Common myeloid progenitor, CD34-positive (primary cell): ENCODE results near the gene MYO3B.

Source experiments
- CTCF ChIA-PET: fragments of 350-600 bp; sonication (Branson Sonifier 250); formaldehyde crosslinking; loops from one replicate; lab custom pipeline; 2021; ENCODE audit warnings: antibody characterized with exemption; lab: Charles Lee
- POLR2A ChIA-PET: fragments of 350-600 bp; sonication (Branson Sonifier 250); formaldehyde crosslinking; loops from one replicate; lab custom pipeline; 2021; ENCODE audit warnings: antibody characterized with exemption; lab: Charles Lee
- DNase-seq, 3 donors: peaks; one replicate each; pipeline versions ENCODE4 v3.0.0 to v3.0.0-alpha.2; 2013
- H3K27ac ChIP-seq, 2 experiments: 1 replicate in 1 of 2; 2 replicates in 1 of 2; pipeline ENCODE4 v1.7.0; 2013; ENCODE audit warnings: inconsistent platforms in 2 of 2, low read length in 2 of 2, mild to moderate bottlenecking in 2 of 2, low read depth in 1 of 2, moderate library complexity in 1 of 2; ENCODE audit not compliant: severe bottlenecking in 2 of 2, insufficient read depth in 1 of 2, poor library complexity in 1 of 2
- H3K27me3 ChIP-seq, 5 experiments: replicated peaks in 2 of 5; 1 replicate in 3 of 5; 2 replicates in 2 of 5; pipeline versions ENCODE4 v1.6.1 to v1.7.0; 2013; ENCODE audit warnings: low read length in 4 of 5, mild to moderate bottlenecking in 2 of 5, moderate library complexity in 2 of 5, inconsistent platforms in 1 of 5; ENCODE audit not compliant: insufficient read depth in 5 of 5, control insufficient read depth in 4 of 5
- H3K36me3 ChIP-seq, 4 experiments: 1 replicate in 2 of 4; 2 replicates in 2 of 4; pipeline versions ENCODE4 v1.6.1 to v1.7.0; 2013; ENCODE audit warnings: low read length in 3 of 4, control low read depth in 1 of 4, mild to moderate bottlenecking in 1 of 4; ENCODE audit not compliant: control insufficient read depth in 4 of 4, insufficient read depth in 4 of 4
- H3K4me1 ChIP-seq, 4 experiments: 1 replicate in 3 of 4; 2 replicates in 1 of 4; pipeline versions ENCODE4 v1.6.1 to v1.7.1; 2013; ENCODE audit warnings: low read length in 3 of 4, mild to moderate bottlenecking in 3 of 4, control low read depth in 1 of 4, inconsistent platforms in 1 of 4, moderate library complexity in 1 of 4; ENCODE audit not compliant: control insufficient read depth in 4 of 4, insufficient read depth in 4 of 4; ENCODE audit errors: control extremely low read depth in 1 of 4
- H3K4me3 ChIP-seq, 7 experiments: 1 replicate in 4 of 7; 2 replicates in 3 of 7; pipeline versions ENCODE4 v1.5.1 to v1.7.0; 2013; ENCODE audit warnings: mild to moderate bottlenecking in 7 of 7, low read length in 6 of 7, moderate library complexity in 6 of 7, inconsistent platforms in 2 of 7, low read depth in 2 of 7, control low read depth in 1 of 7; ENCODE audit not compliant: insufficient read depth in 4 of 7, control insufficient read depth in 1 of 7; ENCODE audit errors: extremely low read depth in 1 of 7
- H3K9me3 ChIP-seq, 5 experiments: 1 replicate in 4 of 5; 2 replicates in 1 of 5; pipeline versions ENCODE4 v1.6.1 to v1.7.1; 2013; ENCODE audit warnings: low read length in 4 of 5, mild to moderate bottlenecking in 2 of 5, inconsistent platforms in 1 of 5, low read depth in 1 of 5, moderate library complexity in 1 of 5; ENCODE audit not compliant: control insufficient read depth in 4 of 5, insufficient read depth in 2 of 5; ENCODE audit errors: control extremely low read depth in 1 of 5
- WGBS: methylation state at CpG from one replicate; pipeline ENCODE4 v1.1.5; 2013; ENCODE audit not compliant: insufficient coverage; 5-methylcytosine and 5-hydroxymethylcytosine counted together

MYO3B gene

DNA sequence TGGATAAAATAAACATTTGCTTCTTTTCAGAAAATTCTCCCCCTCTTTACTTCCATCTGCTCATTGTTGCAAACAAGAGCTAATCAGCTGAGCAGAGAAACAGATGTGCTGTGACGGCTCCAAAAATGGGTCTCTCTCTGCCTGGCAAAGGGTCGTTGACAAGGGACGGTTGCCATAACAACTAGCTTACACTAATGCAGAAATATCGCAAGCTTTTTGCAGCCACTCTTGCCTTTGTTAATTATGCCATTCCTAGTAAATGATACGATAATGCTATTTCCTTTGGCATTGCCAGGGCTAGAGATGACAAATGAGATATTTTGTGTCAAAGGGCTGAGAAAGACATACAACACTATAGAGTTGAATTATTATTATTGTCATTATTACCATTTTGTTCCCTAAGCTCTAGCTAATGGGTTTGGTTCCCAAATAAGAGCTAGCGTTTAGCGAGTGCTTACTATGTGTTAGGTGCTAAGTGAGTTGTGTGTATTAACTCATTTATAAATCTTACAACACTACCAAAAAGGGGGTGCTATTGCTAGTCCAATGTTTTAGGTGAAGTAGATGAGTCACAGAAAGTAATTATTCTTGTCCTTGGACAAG is 46.8 kb downstream of the MYO3B start:
- Histone ChIP-seq H3K4me3 (no peak overlapping the region), H3K27me3 (no peaks in the 10 kb centered on the region), H3K4me1 (no peaks in the 10 kb centered on the region), H3K27ac (no peak overlapping the region), H3K9me3 (no peaks in the 10 kb centered on the region), H3K36me3 (no peaks in the 10 kb centered on the region)
- ChIA-PET POLR2A (no interaction called here), CTCF (interaction anchor here (1.2 to 1.9 kb wide), 2 partner anchors 12 to 15 kb away, joined by 5 to 6 read pairs; no protein-coding TSS in a partner anchor)
- WGBS, result 93% methylated on average over 6 of the region's 7 CpGs
- peak in 1 of 3 donors; percentile 23 for DNase-seq

GRCh38 chr2:170226216-170226615 is 48.3 kb downstream of the MYO3B start:
- Histone ChIP-seq H3K36me3 (no peaks in the 10 kb centered on the region), H3K27me3 (no peaks in the 10 kb centered on the region), H3K9me3 (no peaks in the 10 kb centered on the region), H3K4me1 (no peaks in the 10 kb centered on the region), H3K4me3 (no peak overlapping the region), H3K27ac (no peak overlapping the region)
- ChIA-PET POLR2A (no interaction called here), CTCF (no interaction called here)
- no peak for DNase-seq
- WGBS, result 100% methylated on average over 3 of the region's 4 CpGs

GRCh38 chr2:170227507-170227947 is 49.6 kb downstream of the MYO3B start:
- no CpG with 5 or more reads among the region's 4 CpGs for WGBS
- no peaks in the 10 kb centered on the region for H3K27me3 ChIP-seq
- no peaks in the 10 kb centered on the region for H3K9me3 ChIP-seq

DNA sequence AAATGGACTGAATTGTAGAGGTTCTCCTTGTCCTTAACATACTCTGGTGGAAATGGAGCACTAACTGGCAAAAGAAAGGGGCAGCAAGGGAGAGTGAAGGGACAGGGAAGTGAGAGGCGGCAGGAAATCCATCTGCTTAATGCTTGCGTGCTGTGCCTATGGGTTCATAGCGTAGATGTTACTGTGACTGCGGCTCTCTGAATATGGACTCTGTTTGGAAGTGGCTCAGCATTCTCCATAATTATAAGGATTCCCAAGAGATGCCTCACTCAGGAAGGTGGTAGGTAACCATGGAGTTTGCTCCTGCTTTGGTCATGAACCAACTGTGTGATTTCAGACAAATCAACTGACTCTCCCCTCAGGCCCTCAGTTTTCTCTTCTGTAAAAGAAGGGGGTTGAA is 50.0 kb downstream of the MYO3B start:
- ChIA-PET CTCF (interaction anchor here (0.7 kb wide), 1 partner anchor 8 kb away, joined by 5 read pairs; no protein-coding TSS in a partner anchor), POLR2A (no interaction called here)
- Histone ChIP-seq H3K9me3 (no peaks in the 10 kb centered on the region), H3K27me3 (no peaks in the 10 kb centered on the region), H3K27ac (no peak overlapping the region), H3K36me3 (no peaks in the 10 kb centered on the region), H3K4me1 (no peaks in the 10 kb centered on the region), H3K4me3 (no peak overlapping the region)
- 75% methylated on average over 4 of the region's 4 CpGs for WGBS
- no peak for DNase-seq

More at GRCh38 chr2:170227507-170227947, 49.6 kb downstream of the MYO3B start:
- H3K36me3 ChIP-seq, result no peaks in the 10 kb centered on the region
- no peak overlapping the region for H3K4me3 ChIP-seq
- CTCF ChIA-PET, result interaction anchor here (0.6 to 0.7 kb wide), 2 partner anchors 9 to 174 kb away, joined by 3 to 5 read pairs; no protein-coding TSS in a partner anchor
- H3K4me1 ChIP-seq, result no peaks in the 10 kb centered on the region
- POLR2A ChIA-PET, result no interaction called here
- no peak for DNase-seq
- H3K27ac ChIP-seq, result no peak overlapping the region

DNA sequence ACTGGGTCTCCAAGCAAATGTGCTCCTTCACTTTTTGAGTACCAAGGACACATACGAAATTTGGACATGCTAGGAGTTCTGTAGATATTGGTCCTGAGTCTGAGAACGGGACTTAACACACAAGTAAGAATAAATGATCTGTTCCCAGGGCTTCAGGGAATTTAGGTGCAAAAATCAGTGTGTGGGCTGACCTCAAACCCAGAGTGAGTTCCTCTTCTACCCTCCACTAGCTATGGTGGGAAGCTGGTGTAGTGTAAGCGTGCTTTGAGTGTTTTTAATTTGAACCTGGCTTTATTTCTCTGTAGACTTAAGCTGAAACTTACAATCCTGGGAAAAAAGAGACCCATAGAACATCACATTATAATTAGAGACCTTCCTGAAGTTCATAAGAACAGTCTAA is 50.5 kb downstream of the MYO3B start:
- Histone ChIP-seq H3K27me3 (no peaks in the 10 kb centered on the region), H3K4me3 (no peak overlapping the region), H3K4me1 (no peaks in the 10 kb centered on the region), H3K27ac (no peak overlapping the region), H3K36me3 (no peaks in the 10 kb centered on the region), H3K9me3 (no peaks in the 10 kb centered on the region)
- ChIA-PET CTCF (interaction anchor here (1.5 kb wide), 1 partner anchor 20 kb away, joined by 4 read pairs; no protein-coding TSS in a partner anchor), POLR2A (interaction anchor here (0.6 kb wide), 1 partner anchor 578 kb away, joined by 3 read pairs; no protein-coding TSS in a partner anchor)
- WGBS, result 93% methylated on average over 2 of the region's 3 CpGs
- DNase-seq, result no peak

GRCh38 chr2:170229125-170229524 is 51.2 kb downstream of the MYO3B start:
- H3K9me3 ChIP-seq, result no peaks in the 10 kb centered on the region
- H3K4me3 ChIP-seq, result no peak overlapping the region
- no peaks in the 10 kb centered on the region for H3K36me3 ChIP-seq
- DNase-seq, result no peak
- ChIA-PET CTCF (interaction anchor here (1.5 kb wide), 1 partner anchor 19 kb away, joined by 4 read pairs; no protein-coding TSS in a partner anchor), POLR2A (no interaction called here)
- H3K27me3 ChIP-seq, result no peaks in the 10 kb centered on the region
- no peaks in the 10 kb centered on the region for H3K4me1 ChIP-seq
- H3K27ac ChIP-seq, result no peak overlapping the region

GRCh38 chr2:170229744-170230143 is 51.8 kb downstream of the MYO3B start:
- Histone ChIP-seq H3K27ac (no peak overlapping the region), H3K36me3 (no peaks in the 10 kb centered on the region), H3K27me3 (no peaks in the 10 kb centered on the region), H3K4me1 (no peaks in the 10 kb centered on the region), H3K9me3 (no peaks in the 10 kb centered on the region), H3K4me3 (no peak overlapping the region)
- no CpG with 5 or more reads among the region's 2 CpGs for WGBS
- CTCF ChIA-PET, result interaction anchor here (1.5 kb wide), 1 partner anchor 18 kb away, joined by 4 read pairs; no protein-coding TSS in a partner anchor
- POLR2A ChIA-PET, result no interaction called here
- DNase-seq, result no peak
